Choroid plexus epithelial cell (primary cell): ENCODE data around the gene PPME1.

Experiments used
- DNase-seq: peaks from one replicate; pipeline ENCODE4 v3.0.0-alpha.2; 2010; ENCODE audit warnings: low read depth
- H3K4me3 ChIP-seq: 2 replicates; pipeline ENCODE4 v1.5.1; 2011; ENCODE audit warnings: low read depth, mild to moderate bottlenecking, control low read depth, low read length, moderate library complexity
- CTCF ChIP-seq: conservative IDR thresholded peaks from 2 replicates; pipeline ENCODE4 v1.5.1; 2011; ENCODE audit warnings: low read depth, mild to moderate bottlenecking, control low read depth, inconsistent platforms, low read length, moderate library complexity

PPME1 gene

GRCh38 chr11:74159642-74160041, 11.4 kb upstream of the PPME1 start:
- no peak for TF ChIP-seq CTCF
- no peak for DNase-seq
- no peak overlapping the region for H3K4me3 ChIP-seq

GRCh38 chr11:74162681-74163467, 8.2 kb upstream of the PPME1 start:
- no peak for TF ChIP-seq CTCF
- peak; percentile 32 for DNase-seq
- no peak overlapping the region for H3K4me3 ChIP-seq

- DNase-seq = no peak
- no peak for TF ChIP-seq CTCF
- H3K4me3 ChIP-seq = no peak overlapping the region
Observed at GRCh38 chr11:74168838-74169237, 2.3 kb upstream of the PPME1 start.

- no peak for DNase-seq
- H3K4me3 ChIP-seq = peak overlapping the region; percentile 71
- no peak for TF ChIP-seq CTCF
Observed at GRCh38 chr11:74169738-74170458, 1.2 kb upstream of the PPME1 start.

- TF ChIP-seq CTCF = no peak
- DNase-seq = peak; percentile 12
- H3K4me3 ChIP-seq = peak overlapping the region; percentile 71
Observed at GRCh38 chr11:74171630-74171968, 510 bp downstream of the PPME1 start.

GRCh38 chr11:74171997-74172396, 908 bp downstream of the PPME1 start:
- DNase-seq = peak; percentile 24
- peak overlapping the region; percentile 71 for H3K4me3 ChIP-seq
- TF ChIP-seq CTCF = no peak
